Keratinocyte (primary cell): ENCODE data around the gene ALK. TPM values are rescaled to one million over a fixed set of nuclear protein-coding genes. Genes with fewer than 3 reads are reported as not detected.
A peak's percentile ranks its signal among the peaks of the same experiment; 100 is the strongest.

Source experiments
- DNase-seq: peaks from one replicate; pipeline ENCODE4 v3.0.0-alpha.2; 2011; ENCODE audit warnings: low read depth, missing footprints, low spot score
- FAIRE-seq: peaks from 2 replicates; lab custom pipeline; 2011; peaks lifted over from hg19 to GRCh38; lab: Jason Lieb, UNC
- H2AFZ ChIP-seq: 2 replicates; pipeline ENCODE4 v1.6.0; 2012; ENCODE audit warnings: low read length, control low read depth, inconsistent platforms; ENCODE audit not compliant: control insufficient read depth
- H3K27ac ChIP-seq: 2 replicates; pipeline ENCODE4 v1.5.1; 2011; ENCODE audit warnings: low read length; ENCODE audit not compliant: control insufficient read depth, insufficient read depth
- H3K27me3 ChIP-seq: 3 replicates; pipeline ENCODE4 v1.6.0; 2011; ENCODE audit warnings: low read length; ENCODE audit not compliant: control insufficient read depth, insufficient read depth; ENCODE audit errors: extremely low read depth
- H3K36me3 ChIP-seq, 2 experiments: 2 replicates in 1 of 2; 3 replicates in 1 of 2; pipeline ENCODE4 v1.5.1; 2011; ENCODE audit warnings: low read length in 2 of 2, mild to moderate bottlenecking in 1 of 2; ENCODE audit not compliant: control insufficient read depth in 2 of 2, insufficient read depth in 2 of 2; ENCODE audit errors: extremely low read depth in 1 of 2
- H3K4me1 ChIP-seq: 3 replicates; pipeline ENCODE4 v1.5.1; 2011; ENCODE audit warnings: low read length; ENCODE audit not compliant: control insufficient read depth, insufficient read depth; ENCODE audit errors: extremely low read depth
- H3K4me2 ChIP-seq: 3 replicates; pipeline ENCODE4 v1.6.0; 2011; ENCODE audit warnings: low read depth, low read length; ENCODE audit not compliant: control insufficient read depth, insufficient read depth; ENCODE audit errors: extremely low read depth
- H3K4me3 ChIP-seq, 3 experiments: fragments of 200-600 bp in 1 of 3; sonication (generic) in 1 of 3; 2 replicates in 2 of 3; 3 replicates in 1 of 3; pipeline ENCODE4 v1.5.1; 2011 to 2016; ENCODE audit warnings: low read length in 3 of 3, mild to moderate bottlenecking in 3 of 3, control low read depth in 2 of 3, inconsistent platforms in 1 of 3, low read depth in 1 of 3, mixed read lengths in 1 of 3, mixed run types in 1 of 3, moderate library complexity in 1 of 3; ENCODE audit not compliant: control insufficient read depth in 2 of 3, insufficient read depth in 2 of 3; ENCODE audit errors: extremely low read depth in 1 of 3
- H3K79me2 ChIP-seq: 2 replicates; pipeline ENCODE4 v1.6.0; 2012; ENCODE audit warnings: low read length; ENCODE audit not compliant: control insufficient read depth, insufficient read depth
- H3K9ac ChIP-seq: 3 replicates; pipeline ENCODE4 v1.6.0; 2011; ENCODE audit warnings: low read length; ENCODE audit not compliant: control insufficient read depth, insufficient read depth; ENCODE audit errors: extremely low read depth
- H3K9me1 ChIP-seq: 3 replicates; pipeline ENCODE4 v1.6.0; 2011; ENCODE audit warnings: low read length; ENCODE audit not compliant: control insufficient read depth, insufficient read depth; ENCODE audit errors: extremely low read depth
- H3K9me3 ChIP-seq: 2 replicates; pipeline ENCODE4 v1.5.1; 2012; ENCODE audit warnings: low read depth, low read length; ENCODE audit not compliant: control insufficient read depth
- H4K20me1 ChIP-seq: 3 replicates; pipeline ENCODE4 v1.6.0; 2011; ENCODE audit warnings: low read length; ENCODE audit not compliant: control insufficient read depth, insufficient read depth; ENCODE audit errors: extremely low read depth
- CTCF ChIP-seq, 3 experiments: IDR thresholded peaks in 1 of 3; conservative IDR thresholded peaks in 1 of 3; optimal IDR thresholded peaks in 1 of 3; 2 replicates in 2 of 3; 3 replicates in 1 of 3; pipeline versions ENCODE3 to v1.5.1; 2011; ENCODE audit warnings: low read length in 3 of 3, mild to moderate bottlenecking in 3 of 3, moderate library complexity in 2 of 3, control low read depth in 1 of 3, inconsistent platforms in 1 of 3; ENCODE audit not compliant: insufficient read depth in 2 of 3; ENCODE audit errors: extremely low read depth in 1 of 3
- EZH2 ChIP-seq: IDR thresholded peaks from one replicate; pipeline ENCODE4 v1.6.1; 2012; ENCODE audit warnings: inconsistent platforms, mild to moderate bottlenecking, low read length, moderate library complexity
- dilution Hi-C: fragments of 300-500 bp; cut with MboI; formaldehyde crosslinking; loops from one replicate; pipeline ENCODE4 v1.7.0; 2020; ENCODE audit warnings: low sequenced_read_pairs; ENCODE audit not compliant: extremely low pct_ligation_motif_present
- polyA minus RNA-seq, 3 experiments: library from RNA; depleted of rRNA, polyadenylated mRNA; stranded (reverse); fragments of >200 nt; gene quantifications; 1 replicate in 1 of 3; 2 replicates in 1 of 3; 3 replicates in 1 of 3; pipeline ENCODE4 v1.2.3, GENCODE V29; 2011
- polyA plus RNA-seq, 5 experiments: library from polyadenylated mRNA; depleted of rRNA in 3 of 5; stranded (reverse) in 3 of 5; stranded (forward) in 1 of 5; unstranded in 1 of 5; fragments of >200 nt; gene quantifications; 1 replicate in 1 of 5; 2 replicates in 3 of 5; 3 replicates in 1 of 5; pipeline versions ENCODE4 v1.2.1 to v1.2.3, GENCODE V29; 2011 to 2012; ENCODE audit warnings: missing spikeins in 2 of 5, low read depth in 1 of 5, low replicate concordance in 1 of 5

ALK gene
- not detected in 3 replicates for polyA plus RNA-seq
- not detected for polyA plus RNA-seq (2011; ENCODE audit: low read depth)
- not detected in 2 replicates for polyA plus RNA-seq (2011; cell fraction: cytosol; rRNA removed)
- polyA plus RNA-seq (2011; cell fraction: nucleus; rRNA removed): not detected in 2 replicates
- 0.18 TPM in 1 of 2 replicates, not detected in the other for polyA plus RNA-seq (2012; ENCODE audit: low replicate concordance)
- not detected in 3 replicates for polyA minus RNA-seq
- polyA minus RNA-seq (2011; cell fraction: cytosol; rRNA and poly(A)+ RNA removed): not detected
- not detected in 2 replicates for polyA minus RNA-seq (2011; cell fraction: nucleus; rRNA and poly(A)+ RNA removed)

- H3K36me3 ChIP-seq: no peaks in the 10 kb centered on the region
- dilution Hi-C loops: no loop called here
- no peak within 1 kb of the TSS for H3K9ac ChIP-seq
- H3K9me1 ChIP-seq: no peaks in the 10 kb centered on the region
- H4K20me1 ChIP-seq: peaks cover 2% of the 10 kb centered on the region
- H3K4me1 ChIP-seq: no peaks in the 10 kb centered on the region
- H3K79me2 ChIP-seq: no peaks in the 10 kb centered on the region
- H3K27ac ChIP-seq: no peak within 1 kb of the TSS
- H3K9me3 ChIP-seq: no peaks in the 10 kb centered on the region
- H3K4me3 ChIP-seq: peak within 1 kb of the TSS in 1 of 3 experiments; percentile 11
- DNase-seq (peak; percentile 35), FAIRE-seq (no peak)
- peaks cover 36% of the 10 kb centered on the region for H3K27me3 ChIP-seq
- no peak for TF ChIP-seq EZH2
- no peak for TF ChIP-seq CTCF (optimal IDR thresholded peaks at IDR 0.05 in 1 of 3, IDR thresholded peaks at IDR 0.05 in 1 of 3, conservative IDR thresholded peaks at IDR 0.05 in 1 of 3; ENCODE audit: extremely low read depth in 1 of 3, insufficient read depth in 2 of 3, low read length in 3 of 3)
- H3K4me2 ChIP-seq: peak within 1 kb of the TSS; percentile 43
- no peak within 1 kb of the TSS for H2AFZ ChIP-seq
Measured at GRCh38 chr2:29921560-29921915, at the start of gene ALK. Gene ALK, minus strand, starts transcription at chr2:29921586. Its CDS starts 927 bp downstream, at chr2:29920659.

- dilution Hi-C loops: no loop called here
- Histone ChIP-seq H3K9me3 (peaks cover 3% of the 10 kb centered on the region), H3K4me2 (no peak overlapping the region), H3K4me3 (no peak overlapping the region), H3K36me3 (no peaks in the 10 kb centered on the region), H3K9ac (no peak overlapping the region), H3K27me3 (no peaks in the 10 kb centered on the region), H3K79me2 (no peaks in the 10 kb centered on the region), H3K27ac (no peak overlapping the region), H2AFZ (no peak overlapping the region), H3K9me1 (no peaks in the 10 kb centered on the region), H3K4me1 (no peaks in the 10 kb centered on the region), H4K20me1 (no peaks in the 10 kb centered on the region)
- FAIRE-seq (peak; percentile 52), DNase-seq (peak; percentile 54)
- TF ChIP-seq EZH2 (no peak), CTCF (optimal IDR thresholded peaks at IDR 0.05 in 1 of 3, IDR thresholded peaks at IDR 0.05 in 1 of 3, conservative IDR thresholded peaks at IDR 0.05 in 1 of 3; ENCODE audit: extremely low read depth in 1 of 3, insufficient read depth in 2 of 3, low read length in 3 of 3) (no peak)
Measured at GRCh38 chr2:29966266-29966665, 44.9 kb upstream of the ALK start.
